ENCODE measurements around the gene SLC8A1. TPM values are rescaled to one million over a fixed set of nuclear protein-coding genes. Genes with fewer than 3 reads are reported as not detected.

The SLC8A1 gene
- polyA plus RNA-seq, 3 donors, result 16.9 to 18.2 (median 18.0) TPM

GRCh38 chr2:40115348-40115747 is 336.5 kb downstream of the SLC8A1 start:
- WGBS (ENCODE audit: insufficient coverage), result 99% methylated on average over 12 of the region's 12 CpGs
- Mint-ChIP-seq H3K27ac (peak overlapping the region in 1 of 7 donors; percentile 76), H3K4me1 (no peaks in the 10 kb centered on the region), H3K27me3 (ENCODE audit: low read depth in 3 of 3) (peaks cover 0 to 2% (median 0%) of the 10 kb centered on the region in 3 donors), H3K36me3 (peaks cover 53 to 60% of the 10 kb centered on the region in 2 donors), H3K4me3 (no peak overlapping the region), H3K9me3 (peaks cover 0 to 2% (median 0%) of the 10 kb centered on the region in 7 donors)
- no peaks in the 10 kb centered on the region for H3K9me3 ChIP-seq (replicated peaks in 1 of 2; ENCODE audit: control insufficient read depth in 1 of 2, insufficient read depth in 1 of 2, low read length in 2 of 2)
- H4K20me1 ChIP-seq (ENCODE audit: insufficient read depth, low read length), result peaks cover 6% of the 10 kb centered on the region
- TF ChIP-seq CTCF (IDR thresholded peaks at IDR 0.05), result no peak
- intact Hi-C loops (cut with micrococcal nuclease), result no loop called here
- no peak overlapping the region for H3K9ac ChIP-seq (ENCODE audit: insufficient read depth, low read length, poor library complexity, severe bottlenecking)
- no peak overlapping the region for H3K27ac ChIP-seq (ENCODE audit: low read depth in 1 of 2, low read length in 2 of 2)
- H3K4me1 ChIP-seq (ENCODE audit: control insufficient read depth in 1 of 2, insufficient read depth in 2 of 2, low read length in 2 of 2), result no peaks in the 10 kb centered on the region
- no peak overlapping the region for H2AFZ ChIP-seq (ENCODE audit: insufficient read depth, low read depth, low read length, poor library complexity, severe bottlenecking)
- H3K36me3 ChIP-seq (replicated peaks in 1 of 2; ENCODE audit: control insufficient read depth in 1 of 2, insufficient read depth in 2 of 2, low read length in 2 of 2), result peaks cover 27 to 69% of the 10 kb centered on the region in 2 donors
- DNase-seq, result no peak
- no peak overlapping the region for H3K4me2 ChIP-seq (replicated peaks; ENCODE audit: extremely low read depth, low read length, poor library complexity, severe bottlenecking)
- no peaks in the 10 kb centered on the region for H3K27me3 ChIP-seq (ENCODE audit: control insufficient read depth in 2 of 2, insufficient read depth in 2 of 2, low read length in 2 of 2)
- no peaks in the 10 kb centered on the region for H3K79me2 ChIP-seq (ENCODE audit: insufficient read depth, low read length)
- H3K4me3 ChIP-seq (replicated peaks in 1 of 3; ENCODE audit: low read depth in 2 of 3, low read length in 3 of 3), result no peak overlapping the region

GRCh38 chr2:40113997-40114396 is 337.9 kb downstream of the SLC8A1 start:
- 100% methylated on average over 3 of the region's 4 CpGs for WGBS (ENCODE audit: insufficient coverage)
- Mint-ChIP-seq H3K27me3 (ENCODE audit: low read depth in 3 of 3) (peaks cover 0 to 2% (median 0%) of the 10 kb centered on the region in 3 donors), H3K27ac (no peak overlapping the region), H3K9me3 (peaks cover 0 to 2% (median 0%) of the 10 kb centered on the region in 7 donors), H3K4me3 (no peak overlapping the region), H3K36me3 (peaks cover 58 to 60% of the 10 kb centered on the region in 2 donors), H3K4me1 (no peaks in the 10 kb centered on the region)
- H3K9ac ChIP-seq (ENCODE audit: insufficient read depth, low read length, poor library complexity, severe bottlenecking), result no peak overlapping the region
- H3K4me2 ChIP-seq (replicated peaks; ENCODE audit: extremely low read depth, low read length, poor library complexity, severe bottlenecking), result no peak overlapping the region
- intact Hi-C loops (cut with micrococcal nuclease), result no loop called here
- TF ChIP-seq CTCF (IDR thresholded peaks at IDR 0.05), result no peak
- no peak overlapping the region for H2AFZ ChIP-seq (ENCODE audit: insufficient read depth, low read depth, low read length, poor library complexity, severe bottlenecking)
- H3K4me3 ChIP-seq (replicated peaks in 1 of 3; ENCODE audit: low read depth in 2 of 3, low read length in 3 of 3), result no peak overlapping the region
- H3K4me1 ChIP-seq (ENCODE audit: control insufficient read depth in 1 of 2, insufficient read depth in 2 of 2, low read length in 2 of 2), result no peaks in the 10 kb centered on the region
- no peak for DNase-seq
- no peak overlapping the region for H3K27ac ChIP-seq (ENCODE audit: low read depth in 1 of 2, low read length in 2 of 2)
- H3K9me3 ChIP-seq (replicated peaks in 1 of 2; ENCODE audit: control insufficient read depth in 1 of 2, insufficient read depth in 1 of 2, low read length in 2 of 2), result no peaks in the 10 kb centered on the region
- no peaks in the 10 kb centered on the region for H3K27me3 ChIP-seq (ENCODE audit: control insufficient read depth in 2 of 2, insufficient read depth in 2 of 2, low read length in 2 of 2)
- H3K36me3 ChIP-seq (replicated peaks in 1 of 2; ENCODE audit: control insufficient read depth in 1 of 2, insufficient read depth in 2 of 2, low read length in 2 of 2), result peaks cover 32 to 75% of the 10 kb centered on the region in 2 donors
- peaks cover 6% of the 10 kb centered on the region for H4K20me1 ChIP-seq (ENCODE audit: insufficient read depth, low read length)
- no peaks in the 10 kb centered on the region for H3K79me2 ChIP-seq (ENCODE audit: insufficient read depth, low read length)

Data from CD14-positive monocyte (primary cell).